GM19468 (cell line): Measurements from ENCODE around the gene CADPS2.
"Not testable (repeated sequence)": the region's sequence is repeated elsewhere in the genome, so short reads cannot be mapped to it uniquely, and the experiment has no call there.

Source experiments
- ATAC-seq: cut with Tn5 transposase; IDR thresholded peaks from one replicate; pipeline ENCODE4 v1.9.1; 2021; ENCODE audit warnings: mild to moderate bottlenecking, moderate library complexity, moderate number of reproducible peaks; ENCODE audit not compliant: unreplicated experiment; ENCODE audit errors: extremely low read depth

CADPS2 gene

GRCh38 chr7:122304319-122304975 lies 581.8 kb downstream of the CADPS2 start, which contains the start of gene FEZF1:
TSS of gene FEZF1 (minus strand) at chr7:122304750. CDS start at chr7:122304437, 313 bp downstream.
- ATAC-seq = no peak

GRCh38 chr7:122303531-122304318 lies 582.5 kb downstream of the CADPS2 start:
- ATAC-seq = no peak

- ATAC-seq = no peak
Observed at GRCh38 chr7:122302761-122303530, 583.3 kb downstream of the CADPS2 start.

- ATAC-seq = no peak
Observed at GRCh38 chr7:122301858-122302760, 584.2 kb downstream of the CADPS2 start.

GRCh38 chr7:122300956-122301833 lies 585.1 kb downstream of the CADPS2 start:
- no peak for ATAC-seq

- no peak for ATAC-seq
Observed at GRCh38 chr7:122300211-122300932, 585.9 kb downstream of the CADPS2 start.

- ATAC-seq = no peak
Observed at GRCh38 chr7:122299624-122300210, 586.5 kb downstream of the CADPS2 start.

GRCh38 chr7:122298618-122299017 lies 587.6 kb downstream of the CADPS2 start:
- ATAC-seq = no peak

- ATAC-seq = no peak
Observed at GRCh38 chr7:122298131-122298530, 588.1 kb downstream of the CADPS2 start.

GRCh38 chr7:122291189-122291588 lies 595.1 kb downstream of the CADPS2 start:
- ATAC-seq = no peak

- ATAC-seq = no peak
Observed at GRCh38 chr7:122290476-122290875, 595.8 kb downstream of the CADPS2 start.

- no peak for ATAC-seq
Observed at GRCh38 chr7:122289426-122289825, 596.8 kb downstream of the CADPS2 start.

- not testable (repeated sequence) for ATAC-seq
Observed at GRCh38 chr7:122284608-122285007, 601.7 kb downstream of the CADPS2 start.

- no peak for ATAC-seq
Observed at GRCh38 chr7:122273117-122273516, 613.1 kb downstream of the CADPS2 start.

GRCh38 chr7:122269241-122269640 lies 617.0 kb downstream of the CADPS2 start:
- ATAC-seq = no peak
